HG02884 (cell line): ENCODE measurements around the gene CFP.
"Not testable (repeated sequence)": the region's sequence is repeated elsewhere in the genome, so short reads cannot be mapped to it uniquely, and the experiment has no call there.

Experiments
- ATAC-seq: cut with Tn5 transposase; IDR thresholded peaks from one replicate; pipeline ENCODE4 v1.9.1; 2021; ENCODE audit warnings: mild to moderate bottlenecking, moderate library complexity; ENCODE audit not compliant: unreplicated experiment

CFP gene

GRCh38 chrX:47607091-47607490 lies 22.6 kb downstream of the CFP start:
- ATAC-seq = no peak

DNA sequence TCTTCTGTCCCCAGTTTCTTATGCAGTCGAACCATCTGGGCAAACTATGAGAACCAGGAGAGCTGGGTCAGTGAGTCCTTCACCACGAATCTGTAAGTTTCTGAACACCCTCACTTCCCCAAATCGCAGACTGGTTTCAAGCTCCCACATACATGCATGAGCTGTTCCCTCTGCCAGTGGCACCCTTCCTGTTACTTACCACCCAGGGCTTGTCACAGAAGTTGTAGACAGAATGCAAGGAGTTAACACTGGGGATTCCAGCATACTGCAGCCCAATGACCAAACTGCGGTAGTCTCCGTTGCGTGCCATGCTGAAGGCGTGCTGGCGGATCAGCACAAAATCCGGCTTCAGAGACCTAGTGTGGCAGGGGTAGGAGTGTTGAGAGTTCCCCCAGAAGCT lies 24.7 kb downstream of the CFP start:
- ATAC-seq = no peak

GRCh38 chrX:47603125-47603524 lies 26.6 kb downstream of the CFP start:
- ATAC-seq = not testable (repeated sequence)

- ATAC-seq = no peak
These were observed 32.5 kb downstream of the CFP start for GRCh38 chrX:47597222-47597621.

DNA sequence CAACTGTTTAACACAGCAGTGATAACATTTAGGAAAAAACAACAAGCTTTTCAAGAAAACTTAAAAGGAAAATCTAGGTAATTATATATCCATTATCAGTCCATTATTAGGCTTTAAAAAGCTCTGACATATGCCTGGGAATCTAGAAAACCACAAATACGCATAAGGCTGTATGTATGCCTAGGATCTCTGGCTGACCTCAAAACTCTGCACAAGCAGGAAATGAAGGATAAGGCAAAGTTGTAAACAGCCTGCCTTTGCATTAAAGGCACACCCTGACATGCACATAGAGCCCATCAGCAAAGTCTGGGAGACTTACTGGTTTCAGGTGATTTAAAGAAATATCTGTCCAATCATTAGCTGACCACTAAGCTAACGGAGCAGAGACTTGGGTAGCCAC lies 33.5 kb downstream of the CFP start:
- no peak for ATAC-seq

DNA sequence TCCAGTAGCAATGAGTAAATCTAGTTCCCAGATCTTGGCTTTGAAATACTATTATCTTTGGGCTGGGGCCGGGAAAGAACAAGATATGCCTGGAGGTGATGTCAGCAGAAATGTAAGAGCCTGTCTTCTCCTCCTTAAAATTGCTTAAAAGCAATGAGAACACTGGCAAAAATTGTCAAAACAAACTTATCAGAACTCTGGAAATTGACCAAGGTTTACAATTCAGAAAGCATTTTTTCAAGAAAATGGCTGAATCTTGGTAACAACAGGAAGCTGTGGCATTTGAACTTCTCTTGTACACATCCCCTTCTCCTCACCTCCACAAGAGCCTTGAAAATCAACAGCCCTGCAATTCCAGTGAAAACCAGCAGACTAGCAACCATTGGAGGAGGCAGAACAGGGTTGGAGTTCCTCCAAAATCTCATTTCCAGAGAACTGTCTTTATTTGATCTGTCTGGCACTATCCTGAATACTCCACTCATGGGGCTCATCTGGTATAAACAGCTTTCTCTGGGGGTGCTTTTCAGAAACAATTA lies 33.9 kb downstream of the CFP start:
- no peak for ATAC-seq

DNA sequence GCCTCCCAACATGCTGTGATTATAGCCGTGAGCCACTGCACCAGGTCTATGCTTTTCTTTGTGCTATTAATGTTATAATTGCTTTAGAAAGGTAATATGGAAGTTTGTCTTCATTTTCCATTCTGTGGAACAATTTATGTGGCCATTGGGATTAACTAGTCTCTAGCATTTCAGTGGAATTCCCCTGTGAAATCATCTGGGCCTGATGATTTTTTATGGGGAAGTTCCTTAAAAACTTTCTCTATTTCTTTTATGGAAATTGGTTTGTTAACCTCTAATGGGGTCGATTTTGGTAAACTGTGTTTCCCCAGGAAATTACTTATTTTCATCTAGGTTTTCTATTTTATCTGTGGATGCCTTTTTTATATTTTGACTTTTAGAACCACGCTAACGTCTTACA lies 36.2 kb downstream of the CFP start:
- no peak for ATAC-seq

GRCh38 chrX:47590984-47591383 lies 38.7 kb downstream of the CFP start:
- no peak for ATAC-seq

GRCh38 chrX:47587906-47588735 lies 41.6 kb downstream of the CFP start:
- ATAC-seq = no peak

GRCh38 chrX:47587091-47587891 lies 42.4 kb downstream of the CFP start:
- ATAC-seq = no peak

DNA sequence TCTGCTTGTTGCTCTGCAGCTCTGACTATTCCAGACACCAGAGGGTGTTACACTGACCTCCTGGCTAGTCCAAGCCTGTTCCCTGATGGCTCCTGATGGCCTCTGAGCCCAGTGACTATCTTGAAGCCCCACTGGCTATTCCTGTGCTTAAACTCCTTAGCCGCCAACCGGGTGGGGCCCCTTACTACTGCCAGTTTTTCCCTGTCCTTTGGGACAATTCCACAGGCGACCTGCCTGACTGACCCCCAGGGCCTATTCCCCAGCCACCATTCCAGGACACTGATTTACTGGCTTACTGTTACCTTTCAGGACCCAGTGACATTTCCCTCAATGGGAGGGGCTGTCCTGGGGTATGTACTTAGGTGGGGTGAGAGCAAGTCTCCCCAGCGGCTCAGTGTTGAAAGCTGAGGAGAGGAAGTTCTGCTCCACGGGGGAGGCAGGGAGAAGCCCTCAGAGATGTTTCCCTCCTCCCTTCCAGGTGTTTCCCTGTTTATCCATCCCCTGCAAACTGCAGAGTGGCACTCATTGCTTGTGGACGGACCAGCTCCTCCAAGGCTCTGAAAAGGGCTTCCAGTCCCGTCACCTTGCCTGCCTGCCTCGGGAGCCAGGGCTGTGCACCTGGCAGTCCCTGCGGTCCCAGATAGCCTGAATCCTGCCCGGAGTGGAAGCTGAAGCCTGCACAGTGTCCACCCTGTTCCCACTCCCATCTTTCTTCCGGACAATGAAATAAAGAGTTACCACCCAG lies 43.5 kb downstream of the CFP start:
- ATAC-seq = no peak

GRCh38 chrX:47585273-47585672 lies 44.5 kb downstream of the CFP start:
- no peak for ATAC-seq

DNA sequence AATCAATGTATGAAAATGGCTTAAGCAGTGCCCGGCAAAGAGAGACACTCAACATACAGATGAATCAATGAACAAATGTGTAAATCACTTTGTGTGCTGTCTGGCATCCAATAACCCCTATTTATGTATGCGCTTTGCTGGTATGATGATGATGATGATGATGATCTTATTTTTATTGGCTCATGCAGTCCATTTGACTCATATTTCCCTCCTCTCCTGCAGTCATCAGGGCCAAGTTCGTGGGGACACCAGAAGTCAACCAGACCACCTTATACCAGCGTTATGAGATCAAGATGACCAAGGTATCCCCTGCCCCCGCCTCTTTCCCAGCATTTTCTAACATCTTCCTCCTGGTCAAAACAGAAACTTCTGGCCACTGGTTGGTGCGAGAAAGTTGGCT lies 45.0 kb downstream of the CFP start:
- no peak for ATAC-seq

DNA sequence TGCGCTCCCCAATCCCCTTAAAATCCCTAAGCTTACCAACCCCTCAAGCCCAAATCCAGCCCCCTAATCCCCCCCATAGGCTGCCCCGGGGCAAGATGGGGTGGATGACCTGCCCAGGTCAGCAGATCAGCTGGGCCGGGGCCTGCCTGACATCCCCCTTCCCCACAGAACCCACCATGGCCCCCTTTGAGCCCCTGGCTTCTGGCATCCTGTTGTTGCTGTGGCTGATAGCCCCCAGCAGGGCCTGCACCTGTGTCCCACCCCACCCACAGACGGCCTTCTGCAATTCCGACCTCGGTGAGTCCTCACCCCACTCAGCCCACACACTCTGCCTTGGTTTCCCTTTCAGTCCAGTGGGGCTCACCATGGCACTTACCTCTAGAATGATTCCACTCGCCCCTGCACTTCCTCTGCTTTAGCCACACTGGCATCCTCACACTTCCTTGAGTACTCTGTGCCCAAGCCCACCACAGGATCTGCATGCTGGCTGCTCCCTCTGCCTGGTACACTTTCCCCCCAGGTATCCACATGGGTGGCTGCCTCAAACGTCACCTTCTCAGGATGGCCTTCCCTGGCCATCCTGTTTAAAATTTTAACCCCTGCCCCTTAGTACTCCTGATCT lies 46.4 kb downstream of the CFP start:
- ATAC-seq = no peak

DNA sequence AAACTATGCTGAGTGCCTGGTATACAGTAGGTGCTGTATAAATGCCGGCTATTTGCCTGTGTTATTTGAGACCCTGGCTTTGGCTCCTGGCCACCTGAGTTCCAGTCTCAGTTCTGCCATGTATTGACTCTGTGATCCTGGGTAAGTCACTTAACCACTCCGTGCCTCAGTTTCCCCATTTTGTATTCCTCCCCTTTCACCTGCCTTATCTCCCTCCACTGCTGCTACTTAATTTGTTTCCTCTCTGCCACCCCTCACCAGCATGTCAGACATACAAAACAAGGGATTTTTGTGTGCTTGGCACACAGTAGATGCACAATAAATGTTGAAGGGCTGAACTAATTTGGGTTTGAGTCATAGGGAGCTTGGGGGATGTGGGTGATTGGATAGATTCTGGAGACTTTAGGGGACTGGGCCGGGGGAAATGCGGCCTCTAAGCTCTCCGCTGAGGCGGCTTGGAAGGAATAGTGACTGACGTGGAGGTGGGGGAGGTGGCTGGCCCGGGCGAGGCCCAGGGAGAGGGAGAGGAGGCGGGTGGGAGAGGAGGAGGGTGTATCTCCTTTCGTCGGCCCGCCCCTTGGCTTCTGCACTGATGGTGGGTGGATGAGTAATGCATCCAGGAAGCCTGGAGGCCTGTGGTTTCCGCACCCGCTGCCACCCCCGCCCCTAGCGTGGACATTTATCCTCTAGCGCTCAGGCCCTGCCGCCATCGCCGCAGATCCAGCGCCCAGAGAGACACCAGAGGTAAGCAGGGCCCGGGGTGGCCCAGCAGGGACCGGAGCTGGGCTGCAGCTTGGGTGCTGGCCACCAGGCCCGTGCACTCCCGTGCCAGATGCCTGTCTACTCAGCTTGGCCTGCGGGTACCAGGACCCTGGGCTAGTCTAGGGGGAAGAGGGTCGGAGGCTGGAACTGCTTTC lies 47.7 kb downstream of the CFP start, which contains the start of gene TIMP1:
TSS of gene TIMP1 (plus strand) at position 706 of the 917 bp plus-strand sequence. CDS start 980 bp downstream, outside the sequence.
- peak; percentile 86 for ATAC-seq

DNA sequence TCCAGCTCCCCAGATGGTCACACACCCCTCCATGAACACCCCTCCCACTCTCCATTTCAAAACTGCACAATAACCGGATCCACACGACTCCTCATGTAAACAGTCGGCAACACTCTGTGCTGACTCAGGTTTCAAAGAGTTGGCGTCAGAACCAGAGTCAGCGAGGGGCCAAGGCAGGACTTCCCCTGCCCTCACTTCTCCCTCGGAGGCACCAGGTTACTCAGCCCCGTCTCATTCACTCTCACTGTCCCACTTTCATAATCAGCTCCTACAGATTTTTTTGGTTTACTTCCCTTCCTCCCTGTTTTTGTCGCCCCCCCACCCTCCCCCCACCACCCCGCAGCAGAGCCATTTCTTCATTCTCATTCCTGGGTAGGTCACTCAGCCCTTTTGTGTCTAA lies 50.2 kb downstream of the CFP start:
- ATAC-seq = no peak

DNA sequence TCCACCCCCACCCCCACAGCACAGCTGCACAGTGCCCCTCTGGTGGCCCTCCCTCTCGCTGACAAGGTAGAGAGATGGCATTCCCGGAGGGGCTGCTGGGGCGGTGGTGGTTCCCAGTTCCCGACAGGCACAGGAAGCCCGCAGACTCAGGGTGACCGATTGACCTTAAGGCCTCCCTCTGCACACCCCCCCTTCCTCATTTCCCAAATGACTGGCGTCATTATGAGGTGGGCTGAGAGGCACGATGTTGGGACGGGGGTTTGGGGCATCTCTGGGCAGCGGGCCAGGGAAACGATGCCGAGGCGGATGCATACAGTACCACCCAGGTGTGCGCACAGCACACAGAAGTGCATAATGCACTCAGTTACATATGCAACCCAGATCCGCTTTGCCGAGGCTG lies 51.0 kb downstream of the CFP start:
- ATAC-seq = no peak

DNA sequence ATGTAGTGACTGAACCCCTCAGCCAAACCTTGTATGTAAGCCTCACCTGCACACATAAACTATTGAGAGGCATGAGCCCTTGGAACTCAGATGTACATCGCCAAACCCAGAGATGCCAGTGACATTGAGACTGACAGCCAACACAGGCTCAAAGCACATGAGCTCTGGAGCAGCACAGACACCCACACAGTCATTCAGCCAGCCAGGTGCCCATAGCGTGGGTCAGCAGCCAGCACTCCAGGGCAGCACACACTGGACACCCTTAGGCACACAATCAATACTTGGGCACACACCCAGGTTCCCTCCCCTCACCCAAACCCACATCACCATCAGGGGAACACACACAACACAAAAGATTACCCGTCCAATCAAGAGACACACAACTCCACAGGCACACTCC lies 51.8 kb downstream of the CFP start:
- ATAC-seq = no peak

GRCh38 chrX:47577424-47577823 lies 52.3 kb downstream of the CFP start:
- no peak for ATAC-seq
